B cell (primary cell): ENCODE data around the gene CAMTA1. TPM values are rescaled to one million over a fixed set of nuclear protein-coding genes. Genes with fewer than 3 reads are reported as not detected.

ENCODE experiments used
- ATAC-seq: fragments of 200-7000 bp; cut with Tn5 transposase; one replicate; pipeline ENCODE4 v1.10.0; 2021; ENCODE audit warnings: low read depth, mild to moderate bottlenecking, moderate number of reproducible peaks, moderate library complexity
- CTCF ChIA-PET: fragments of 350-600 bp; sonication (Branson Sonifier 250); formaldehyde crosslinking; loops from one replicate; lab custom pipeline; 2021; ENCODE audit warnings: antibody characterized with exemption, inconsistent platforms; lab: Charles Lee
- POLR2A ChIA-PET: fragments of 350-600 bp; sonication (Branson Sonifier 250); formaldehyde crosslinking; loops from one replicate; lab custom pipeline; 2021; ENCODE audit warnings: antibody characterized with exemption; lab: Charles Lee
- DNase-seq: peaks from one replicate; pipeline ENCODE4 v3.0.0; 2013
- H2AFZ ChIP-seq: 2 replicates; pipeline ENCODE4 v1.6.1; 2012; ENCODE audit warnings: mild to moderate bottlenecking, low read depth, low read length; ENCODE audit not compliant: insufficient read depth, poor library complexity, severe bottlenecking
- H3K27ac ChIP-seq, 2 donors: 1 replicate in 1 of 2; 2 replicates in 1 of 2; pipeline ENCODE4 v1.5.1; 2012 to 2013; ENCODE audit warnings: low read length in 2 of 2, mild to moderate bottlenecking in 2 of 2, moderate library complexity in 1 of 2
- H3K27me3 ChIP-seq, 4 experiments: fragments of 200-600 bp in 1 of 4; sonication (generic) in 1 of 4; replicated peaks in 1 of 4; 1 replicate in 2 of 4; 2 replicates in 2 of 4; pipeline versions ENCODE4 v1.6.1 to v1.7.0; 2013 to 2016; ENCODE audit warnings: low read length in 3 of 4, mild to moderate bottlenecking in 2 of 4, mixed read lengths in 1 of 4, moderate library complexity in 1 of 4; ENCODE audit not compliant: insufficient read depth in 4 of 4, control insufficient read depth in 3 of 4; ENCODE audit errors: control extremely low read depth in 1 of 4
- H3K36me3 ChIP-seq, 2 experiments: replicated peaks in 1 of 2; 1 replicate in 1 of 2; 2 replicates in 1 of 2; pipeline versions ENCODE4 v1.6.1 to v1.7.1; 2013; ENCODE audit warnings: low read length in 1 of 2; ENCODE audit not compliant: insufficient read depth in 2 of 2, control insufficient read depth in 1 of 2; ENCODE audit errors: control extremely low read depth in 1 of 2, extremely low read depth in 1 of 2
- H3K4me1 ChIP-seq, 2 donors: fragments of 200-600 bp in 1 of 2; sonication (generic) in 1 of 2; 1 replicate in 1 of 2; 2 replicates in 1 of 2; pipeline versions ENCODE4 v1.5.1 to v1.6.1; 2013 to 2017; ENCODE audit warnings: low read length in 2 of 2; ENCODE audit not compliant: control insufficient read depth in 2 of 2, insufficient read depth in 2 of 2
- H3K4me2 ChIP-seq: replicated peaks from 2 replicates; pipeline ENCODE3; 2012; ENCODE audit warnings: mild to moderate bottlenecking, low read depth, low read length; ENCODE audit not compliant: poor library complexity, severe bottlenecking
- H3K4me3 ChIP-seq, 5 experiments: fragments of 200-600 bp in 1 of 5; sonication (generic) in 1 of 5; 1 replicate in 3 of 5; 2 replicates in 2 of 5; pipeline versions ENCODE4 v1.5.1 to v1.7.0; 2011 to 2016; ENCODE audit warnings: low read length in 4 of 5, mild to moderate bottlenecking in 4 of 5, low read depth in 2 of 5, control low read depth in 1 of 5, moderate library complexity in 1 of 5; ENCODE audit not compliant: insufficient read depth in 1 of 5; ENCODE audit errors: control extremely low read depth in 1 of 5, extremely low read depth in 1 of 5
- H3K79me2 ChIP-seq: fragments of 200-600 bp; sonication (generic); one replicate; pipeline ENCODE4 v1.6.0; 2016; ENCODE audit warnings: low read length; ENCODE audit not compliant: control insufficient read depth, insufficient read depth
- H3K9ac ChIP-seq: fragments of 200-600 bp; sonication (generic); 2 replicates; pipeline ENCODE4 v1.6.1; 2017; ENCODE audit warnings: mild to moderate bottlenecking, low read length, moderate library complexity
- H3K9me3 ChIP-seq, 3 donors: one replicate each; pipeline versions ENCODE4 v1.6.1 to v1.7.1; 2013; ENCODE audit warnings: low read length in 2 of 3; ENCODE audit not compliant: control insufficient read depth in 2 of 3, insufficient read depth in 1 of 3; ENCODE audit errors: control extremely low read depth in 1 of 3
- H4K20me1 ChIP-seq: 2 replicates; pipeline ENCODE4 v1.6.0; 2012; ENCODE audit warnings: mild to moderate bottlenecking, low read length; ENCODE audit not compliant: insufficient read depth, control insufficient read depth, poor library complexity, severe bottlenecking
- H3K27ac Mint-ChIP-seq: one replicate; pipeline ENCODE4 v1.8.0; 2021; ENCODE audit warnings: mixed read lengths
- H3K27me3 Mint-ChIP-seq: one replicate; pipeline ENCODE4 v1.8.0; 2021; ENCODE audit warnings: mixed read lengths
- H3K4me1 Mint-ChIP-seq: one replicate; pipeline ENCODE4 v1.8.0; 2021; ENCODE audit warnings: mixed read lengths
- H3K4me3 Mint-ChIP-seq: one replicate; pipeline ENCODE4 v1.8.0; 2021; ENCODE audit warnings: mixed read lengths
- H3K9me3 Mint-ChIP-seq: one replicate; pipeline ENCODE4 v1.8.0; 2022; ENCODE audit warnings: mixed read lengths; ENCODE audit not compliant: insufficient read depth
- CTCF ChIP-seq: fragments of 200-600 bp; IDR thresholded peaks from one replicate; pipeline ENCODE4 v1.8.0; 2022; ENCODE audit warnings: antibody characterized with exemption, mild to moderate bottlenecking
- EZH2 ChIP-seq: IDR thresholded peaks from 2 replicates; pipeline ENCODE4 v1.6.1; 2012; ENCODE audit warnings: borderline replicate concordance, low read depth, mild to moderate bottlenecking, moderate library complexity, low read length; ENCODE audit not compliant: insufficient read depth, poor library complexity, severe bottlenecking
- WGBS: methylation state at CpG from one replicate; pipeline ENCODE4 v1.1.5; 2013; ENCODE audit warnings: missing lambda C conversion rate; ENCODE audit not compliant: insufficient coverage; 5-methylcytosine and 5-hydroxymethylcytosine counted together
- intact Hi-C: fragments of 100-400 bp; cut with micrococcal nuclease; formaldehyde crosslinking; loops from one replicate; pipeline ENCODE4 v1.10.0; 2022
- polyA plus RNA-seq: library from polyadenylated mRNA; depleted of rRNA; stranded (reverse); fragments of >200 nt; gene quantifications from 2 replicates; pipeline ENCODE4 v1.2.3, GENCODE V29; 2012
- total RNA-seq, 2 donors: library from RNA; stranded (reverse); fragments of 120-200 nt in 1 of 2; gene quantifications; 1 replicate in 1 of 2; 2 replicates in 1 of 2; pipeline versions ENCODE4 v1.2.3 to v1.2.4, GENCODE V29; 2013 to 2022

The CAMTA1 gene
- total and polyA plus RNA-seq, 2 donors (not counting 1 experiment from before 2014, with no cell fraction given) = 42.2 to 45.7 TPM

DNA sequence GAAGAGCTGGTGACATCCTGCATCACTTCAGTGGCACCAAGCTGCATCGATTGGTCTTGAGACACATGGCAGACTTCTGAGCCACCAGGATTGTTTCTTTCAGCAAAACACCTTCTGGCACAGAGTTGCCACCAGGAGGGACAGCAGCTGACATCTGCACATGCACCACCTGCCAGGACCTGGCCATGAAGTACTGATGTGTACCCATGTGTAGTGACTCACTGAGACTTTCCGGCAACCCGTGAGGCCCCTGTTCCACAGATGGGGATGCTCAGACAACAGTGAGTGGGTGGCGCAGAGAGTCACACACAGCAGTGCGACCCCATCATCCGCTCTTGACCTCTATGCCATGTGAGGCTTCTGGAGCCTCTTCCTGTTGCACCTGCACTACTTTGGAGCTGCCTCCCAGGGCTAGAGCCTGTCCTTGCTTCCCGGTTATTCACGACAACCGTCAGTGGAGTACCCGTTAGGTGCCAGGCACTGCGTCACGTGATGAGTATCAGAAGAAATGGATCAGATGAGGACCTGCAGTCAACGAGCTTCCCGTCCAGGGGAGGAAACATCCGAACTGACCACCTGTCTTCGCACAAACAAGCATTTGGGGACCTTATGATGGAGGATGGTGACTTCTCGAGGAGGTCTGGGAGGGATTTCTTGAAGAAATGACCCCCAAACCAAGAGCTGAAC is 905.4 kb downstream of the CAMTA1 start:
- H4K20me1 ChIP-seq = no peaks in the 10 kb centered on the region
- ATAC-seq = no peak
- H3K27ac ChIP-seq = no peak overlapping the region
- intact Hi-C loops = no loop called here
- H3K36me3 ChIP-seq = no peaks in the 10 kb centered on the region
- TF ChIP-seq EZH2 = no peak
- no peak for TF ChIP-seq CTCF
- no peak overlapping the region for H3K4me3 ChIP-seq
- POLR2A ChIA-PET = no interaction called here
- no peak overlapping the region for H3K9ac ChIP-seq
- CTCF ChIA-PET = interaction anchor here (1.2 to 2.0 kb wide), 2 partner anchors 21 to 23 kb away, joined by 4 to 5 read pairs; no protein-coding TSS in a partner anchor
- no peak overlapping the region for H3K27ac Mint-ChIP-seq
- H3K4me3 Mint-ChIP-seq = no peak overlapping the region
- H3K9me3 Mint-ChIP-seq = peaks cover 4% of the 10 kb centered on the region
- no peaks in the 10 kb centered on the region for H3K4me1 ChIP-seq
- H2AFZ ChIP-seq = no peak overlapping the region
- no peak overlapping the region for H3K4me2 ChIP-seq
- no peak for DNase-seq
- WGBS = 86% methylated on average over 13 of the region's 17 CpGs
- H3K9me3 ChIP-seq = peaks cover 0 to 25% (median 0%) of the 10 kb centered on the region in 3 donors
- H3K79me2 ChIP-seq = no peaks in the 10 kb centered on the region
- H3K4me1 Mint-ChIP-seq = no peaks in the 10 kb centered on the region
- peaks cover 0 to 2% (median 0%) of the 10 kb centered on the region in 4 experiments for H3K27me3 ChIP-seq
- peaks cover 36% of the 10 kb centered on the region for H3K27me3 Mint-ChIP-seq

- Histone ChIP-seq H4K20me1 (no peaks in the 10 kb centered on the region), H2AFZ (no peak overlapping the region), H3K27ac (no peak overlapping the region), H3K79me2 (no peaks in the 10 kb centered on the region), H3K9ac (no peak overlapping the region), H3K4me3 (no peak overlapping the region), H3K4me2 (no peak overlapping the region), H3K9me3 (peaks cover 0 to 25% (median 0%) of the 10 kb centered on the region in 3 donors), H3K27me3 (peaks cover 0 to 2% (median 0%) of the 10 kb centered on the region in 4 experiments), H3K36me3 (no peaks in the 10 kb centered on the region), H3K4me1 (no peaks in the 10 kb centered on the region)
- Mint-ChIP-seq H3K4me3 (no peak overlapping the region), H3K9me3 (peaks cover 4% of the 10 kb centered on the region), H3K4me1 (no peaks in the 10 kb centered on the region), H3K27ac (no peak overlapping the region), H3K27me3 (peaks cover 30% of the 10 kb centered on the region)
- intact Hi-C loops = no loop called here
- no peak for DNase-seq
- ChIA-PET POLR2A (no interaction called here), CTCF (interaction anchor here (1.2 kb wide), 1 partner anchor 24 kb away, joined by 4 read pairs; no protein-coding TSS in a partner anchor)
- no peak for ATAC-seq
- TF ChIP-seq CTCF (no peak), EZH2 (no peak)
- 81% methylated on average over 3 of the region's 3 CpGs for WGBS
These were observed 906.3 kb downstream of the CAMTA1 start for GRCh38 chr1:7691576-7691975.
